HCT116 (cell line): Measurements from ENCODE around the gene HEG1.
A peak's percentile ranks its signal among the peaks of the same experiment; 100 is the strongest.

ENCODE experiments used
- CEBPB ChIP-seq: IDR thresholded peaks from 2 replicates; pipeline ENCODE4 v1.6.1; 2012; ENCODE audit warnings: low read depth
- EZH2 ChIP-seq: fragments of 200-600 bp; sonication (generic); IDR thresholded peaks from 2 replicates; pipeline ENCODE4 v1.6.1; 2017; ENCODE audit warnings: antibody characterized with exemption, mixed run types
- FOSL1 ChIP-seq: IDR thresholded peaks from 2 replicates; pipeline ENCODE4 v1.6.1; 2012; ENCODE audit warnings: low read depth
- POLR2A ChIP-seq: IDR thresholded peaks from 2 replicates; pipeline ENCODE4 v1.7.0; 2011; ENCODE audit warnings: borderline replicate concordance; ENCODE audit not compliant: insufficient read depth, insufficient read length; ENCODE audit errors: extremely low read depth
- POLR2AphosphoS5 ChIP-seq: IDR thresholded peaks from 2 replicates; pipeline ENCODE4 v1.6.1; 2011; ENCODE audit warnings: mild to moderate bottlenecking, low read depth, low read length, moderate library complexity
- SP1 ChIP-seq: IDR thresholded peaks from 2 replicates; pipeline ENCODE4 v1.6.1; 2012; ENCODE audit warnings: low read depth
- TCF7L2 ChIP-seq: IDR thresholded peaks from 2 replicates; pipeline ENCODE4 v1.7.0; 2011; ENCODE audit warnings: borderline replicate concordance, inconsistent platforms; ENCODE audit not compliant: insufficient read depth, insufficient read length; ENCODE audit errors: extremely low read depth
- ZFX ChIP-seq: fragments of 450-650 bp; IDR thresholded peaks from 2 replicates; pipeline ENCODE4 v1.6.1; 2017
- TF ChIP-seq, protein P1 (sequence below), 3 experiments: fragments of 200-600 bp in 1 of 3; sonication (generic) in 1 of 3; IDR thresholded peaks in 2 of 3; conservative IDR thresholded peaks in 1 of 3; 2 replicates each; pipeline ENCODE4 v1.5.1; 2012 to 2017; ENCODE audit warnings: low read depth in 2 of 3, low read length in 2 of 3, antibody characterized with exemption in 1 of 3, borderline replicate concordance in 1 of 3, control low read depth in 1 of 3, mild to moderate bottlenecking in 1 of 3, mixed read lengths in 1 of 3, mixed run types in 1 of 3, moderate library complexity in 1 of 3; ENCODE audit not compliant: insufficient read depth in 1 of 3
- TF ChIP-seq, protein P2 (sequence below): IDR thresholded peaks from 2 replicates; pipeline ENCODE4 v1.6.1; 2012
- TF ChIP-seq, protein P3 (sequence below): IDR thresholded peaks from 2 replicates; pipeline ENCODE4 v1.6.1; 2012

DNA sequence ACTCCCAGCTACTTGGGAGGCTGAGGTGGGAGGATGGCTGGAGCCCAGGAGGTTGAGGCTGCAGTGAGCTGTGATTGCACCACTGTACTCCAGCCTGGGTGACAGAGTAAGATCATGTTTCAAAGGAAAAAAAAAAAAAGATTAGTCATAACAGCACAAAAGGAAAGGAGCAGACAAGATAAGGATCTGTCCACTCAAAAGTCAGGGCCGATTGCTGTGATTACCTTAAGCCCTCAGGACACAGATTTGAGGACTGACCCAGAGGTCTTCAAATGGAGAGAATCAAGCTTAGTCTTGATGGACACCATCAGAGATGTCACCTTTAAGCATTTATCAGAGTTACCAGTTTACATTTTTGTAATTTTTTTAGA, 23.9 kb upstream of the HEG1 start:
- peak; percentile 76 for TF ChIP-seq FOSL1
- TF ChIP-seq, protein P1, sequence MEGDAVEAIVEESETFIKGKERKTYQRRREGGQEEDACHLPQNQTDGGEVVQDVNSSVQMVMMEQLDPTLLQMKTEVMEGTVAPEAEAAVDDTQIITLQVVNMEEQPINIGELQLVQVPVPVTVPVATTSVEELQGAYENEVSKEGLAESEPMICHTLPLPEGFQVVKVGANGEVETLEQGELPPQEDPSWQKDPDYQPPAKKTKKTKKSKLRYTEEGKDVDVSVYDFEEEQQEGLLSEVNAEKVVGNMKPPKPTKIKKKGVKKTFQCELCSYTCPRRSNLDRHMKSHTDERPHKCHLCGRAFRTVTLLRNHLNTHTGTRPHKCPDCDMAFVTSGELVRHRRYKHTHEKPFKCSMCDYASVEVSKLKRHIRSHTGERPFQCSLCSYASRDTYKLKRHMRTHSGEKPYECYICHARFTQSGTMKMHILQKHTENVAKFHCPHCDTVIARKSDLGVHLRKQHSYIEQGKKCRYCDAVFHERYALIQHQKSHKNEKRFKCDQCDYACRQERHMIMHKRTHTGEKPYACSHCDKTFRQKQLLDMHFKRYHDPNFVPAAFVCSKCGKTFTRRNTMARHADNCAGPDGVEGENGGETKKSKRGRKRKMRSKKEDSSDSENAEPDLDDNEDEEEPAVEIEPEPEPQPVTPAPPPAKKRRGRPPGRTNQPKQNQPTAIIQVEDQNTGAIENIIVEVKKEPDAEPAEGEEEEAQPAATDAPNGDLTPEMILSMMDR (IDR thresholded peaks at IDR 0.05 in 2 of 3, conservative IDR thresholded peaks at IDR 0.05 in 1 of 3; ENCODE audit: borderline replicate concordance in 1 of 3, insufficient read depth in 1 of 3, low read depth in 2 of 3, low read length in 2 of 3) = no peak
- TF ChIP-seq ZFX = no peak
- TF ChIP-seq, protein P2, sequence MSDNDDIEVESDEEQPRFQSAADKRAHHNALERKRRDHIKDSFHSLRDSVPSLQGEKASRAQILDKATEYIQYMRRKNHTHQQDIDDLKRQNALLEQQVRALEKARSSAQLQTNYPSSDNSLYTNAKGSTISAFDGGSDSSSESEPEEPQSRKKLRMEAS = no peak
- peak; percentile 62; the same call in 1 of the 2 replicates for TF ChIP-seq SP1
- TF ChIP-seq TCF7L2 = peak; percentile 67
- TF ChIP-seq POLR2A = no peak
- TF ChIP-seq CEBPB = peak; percentile 88
- TF ChIP-seq, protein P3, sequence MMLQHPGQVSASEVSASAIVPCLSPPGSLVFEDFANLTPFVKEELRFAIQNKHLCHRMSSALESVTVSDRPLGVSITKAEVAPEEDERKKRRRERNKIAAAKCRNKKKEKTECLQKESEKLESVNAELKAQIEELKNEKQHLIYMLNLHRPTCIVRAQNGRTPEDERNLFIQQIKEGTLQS = no peak
- no peak for TF ChIP-seq POLR2AphosphoS5
- TF ChIP-seq EZH2 = no peak
